GM19193 (cell line): ENCODE results near the gene FIS1.

ENCODE experiments used
- POLR2A ChIP-seq: IDR thresholded peaks from 4 replicates; pipeline ENCODE4 v1.6.1; 2011; ENCODE audit not compliant: insufficient read depth, insufficient read length; ENCODE audit errors: extremely low read depth

FIS1 gene

DNA sequence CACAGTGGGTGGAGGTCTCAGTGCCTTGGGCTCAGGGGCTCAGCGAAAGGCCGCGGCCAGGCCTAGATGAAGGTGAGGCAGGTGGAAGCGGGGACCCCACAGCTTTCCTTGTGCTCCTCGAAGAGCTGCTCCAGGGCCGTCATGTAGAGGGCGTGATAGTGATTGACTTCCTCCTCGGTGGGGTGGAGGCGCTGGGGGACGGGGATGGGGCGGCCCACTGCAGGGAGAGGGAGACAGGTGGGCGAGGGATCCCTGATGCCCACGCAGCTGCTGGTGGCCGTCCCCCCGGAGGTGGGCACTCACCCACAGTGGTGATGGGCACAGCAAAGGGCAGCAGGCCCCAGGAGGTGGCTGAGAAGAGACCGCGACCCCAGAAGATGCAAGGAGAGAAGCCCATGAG is 49.0 kb downstream of the FIS1 start:
- TF ChIP-seq POLR2A, result no peak
